HCT116 (cell line): ENCODE data around the gene FLNC. TPM values are rescaled to one million over a fixed set of nuclear protein-coding genes. Genes with fewer than 3 reads are reported as not detected.

ENCODE experiments used
- ATAC-seq: fragments of 200-7000 bp; cut with Tn5 transposase; 2 replicates; pipeline ENCODE4 v1.9.1; 2020; ENCODE audit warnings: mild to moderate bottlenecking, moderate library complexity
- BruUV-seq: library from RNA; stranded (reverse); fragments of 400-500 nt; replicated peaks from 2 replicates; lab custom pipeline; 2021; lab: Mats Ljungman, UMichigan
- CTCF ChIA-PET: fragments of 300-600 bp; sonication (Branson Sonifier 250); formaldehyde crosslinking; loops from one replicate; lab custom pipeline; 2021; ENCODE audit warnings: antibody characterized with exemption; lab: Charles Lee
- POLR2A ChIA-PET: fragments of 300-600, 350-600 bp; sonication (Branson Sonifier 250); formaldehyde crosslinking; loops from one replicate; lab custom pipeline; 2021; ENCODE audit warnings: antibody characterized with exemption; lab: Charles Lee
- RAD21 ChIA-PET, 2 experiments: fragments of 300-600 bp; sonication (Branson Sonifier 250); formaldehyde crosslinking; loops; one replicate each; lab custom pipeline; 2023; ENCODE audit warnings: low total read pairs in 2 of 2; ENCODE audit not compliant: uncharacterized antibody in 2 of 2, unreplicated experiment in 2 of 2, low non-redundant PET in 1 of 2; lab: Charles Lee
- DNase-seq: peaks from one replicate; pipeline ENCODE4 v3.0.0-alpha.2; 2010; ENCODE audit warnings: low read depth, low spot score
- H2AFZ ChIP-seq: fragments of 200-600 bp; shearing (Covaris generic), sonication (generic); 2 replicates; pipeline ENCODE4 v1.6.1; 2017; ENCODE audit warnings: low read depth, mixed run types, mixed read lengths, antibody characterized with exemption, low read length; ENCODE audit not compliant: poor library complexity, severe bottlenecking
- H3K27ac ChIP-seq: 2 replicates; pipeline ENCODE4 v1.5.1; 2012; ENCODE audit warnings: low read depth, low read length
- H3K27me3 ChIP-seq: fragments of 200-600 bp; sonication (generic); 2 replicates; pipeline ENCODE4 v1.6.1; 2016; ENCODE audit warnings: mixed run types, low read length, mixed read lengths; ENCODE audit not compliant: insufficient read depth
- H3K36me3 ChIP-seq, 2 experiments: fragments of 200-500 bp in 1 of 2; fragments of 200-600 bp in 1 of 2; sonication (Bioruptor generic) in 1 of 2; sonication (generic) in 1 of 2; 2 replicates each; pipeline versions ENCODE4 v1.5.1 to v1.6.1; 2014 to 2016; ENCODE audit warnings: low read length in 2 of 2, inconsistent platforms in 1 of 2, mixed read lengths in 1 of 2, mixed run types in 1 of 2; ENCODE audit not compliant: insufficient read depth in 2 of 2, control insufficient read depth in 1 of 2
- H3K4me1 ChIP-seq, 2 experiments: fragments of 200-600 bp in 1 of 2; sonication (generic) in 1 of 2; 2 replicates each; pipeline versions ENCODE4 v1.5.1 to v1.6.1; 2012 to 2017; ENCODE audit warnings: low read length in 2 of 2, inconsistent platforms in 1 of 2, mild to moderate bottlenecking in 1 of 2, mixed read lengths in 1 of 2, mixed run types in 1 of 2, moderate library complexity in 1 of 2; ENCODE audit not compliant: insufficient read depth in 2 of 2, control insufficient read depth in 1 of 2
- H3K4me2 ChIP-seq: fragments of 200-600 bp; sonication (generic); 2 replicates; pipeline ENCODE4 v1.6.1; 2017; ENCODE audit warnings: mixed run types, low read length, mixed read lengths
- H3K4me3 ChIP-seq, 2 experiments: fragments of 200-600 bp in 1 of 2; sonication (generic) in 1 of 2; replicated peaks in 1 of 2; 2 replicates each; pipeline ENCODE4 v1.5.1; 2011 to 2016; ENCODE audit warnings: low read length in 2 of 2, control low read depth in 1 of 2, low read depth in 1 of 2, mild to moderate bottlenecking in 1 of 2, mixed read lengths in 1 of 2, mixed run types in 1 of 2
- H3K79me2 ChIP-seq: fragments of 200-600 bp; sonication (generic); 2 replicates; pipeline ENCODE4 v1.6.1; 2017; ENCODE audit warnings: mild to moderate bottlenecking, mixed run types, low read length, moderate library complexity, mixed read lengths; ENCODE audit not compliant: insufficient read depth
- H3K9ac ChIP-seq: fragments of 200-600 bp; sonication (generic); 2 replicates; pipeline ENCODE4 v1.6.1; 2016; ENCODE audit warnings: low read length, mixed read lengths
- H3K9me2 ChIP-seq: fragments of 200-600 bp; sonication (generic), shearing (Covaris generic); 2 replicates; pipeline ENCODE4 v1.6.1; 2017; ENCODE audit warnings: mixed run types, mild to moderate bottlenecking, moderate library complexity; ENCODE audit not compliant: insufficient read depth
- H3K9me3 ChIP-seq, 2 experiments: fragments of 200-500 bp in 1 of 2; fragments of 200-600 bp in 1 of 2; sonication (Bioruptor generic) in 1 of 2; sonication (generic) in 1 of 2; 2 replicates each; pipeline ENCODE4 v1.6.1; 2014 to 2017; ENCODE audit warnings: low read length in 2 of 2, mixed read lengths in 2 of 2, inconsistent platforms in 1 of 2, low read depth in 1 of 2, mild to moderate bottlenecking in 1 of 2, mixed run types in 1 of 2, moderate library complexity in 1 of 2; ENCODE audit not compliant: control insufficient read depth in 1 of 2, insufficient read depth in 1 of 2
- H4K20me1 ChIP-seq: fragments of 200-600 bp; sonication (generic), shearing (Covaris generic); 2 replicates; pipeline ENCODE4 v1.6.1; 2017; ENCODE audit warnings: mixed run types, mild to moderate bottlenecking, moderate library complexity; ENCODE audit not compliant: insufficient read depth
- CBX3 ChIP-seq: IDR thresholded peaks from 2 replicates; pipeline ENCODE4 v1.6.1; 2012; ENCODE audit warnings: low read depth
- CEBPB ChIP-seq: IDR thresholded peaks from 2 replicates; pipeline ENCODE4 v1.6.1; 2012; ENCODE audit warnings: low read depth
- CTCF ChIP-seq, 3 experiments: fragments of 200-600 bp in 1 of 3; sonication (generic) in 1 of 3; IDR thresholded peaks in 2 of 3; conservative IDR thresholded peaks in 1 of 3; 2 replicates each; pipeline ENCODE4 v1.5.1; 2012 to 2017; ENCODE audit warnings: low read depth in 2 of 3, low read length in 2 of 3, antibody characterized with exemption in 1 of 3, borderline replicate concordance in 1 of 3, control low read depth in 1 of 3, mild to moderate bottlenecking in 1 of 3, mixed read lengths in 1 of 3, mixed run types in 1 of 3, moderate library complexity in 1 of 3; ENCODE audit not compliant: insufficient read depth in 1 of 3
- EGR1 ChIP-seq: IDR thresholded peaks from 2 replicates; pipeline ENCODE4 v1.6.1; 2012; ENCODE audit warnings: low read depth
- ELF1 ChIP-seq: IDR thresholded peaks from 2 replicates; pipeline ENCODE4 v1.6.1; 2012; ENCODE audit warnings: low read depth, borderline replicate concordance
- EZH2phosphoT487 ChIP-seq: fragments of 200-600 bp; IDR thresholded peaks from 2 replicates; pipeline ENCODE4 v1.6.1; 2018; ENCODE audit warnings: antibody characterized with exemption, borderline replicate concordance
- FOSL1 ChIP-seq: IDR thresholded peaks from 2 replicates; pipeline ENCODE4 v1.6.1; 2012; ENCODE audit warnings: low read depth
- POLR2A ChIP-seq: IDR thresholded peaks from 2 replicates; pipeline ENCODE4 v1.7.0; 2011; ENCODE audit warnings: borderline replicate concordance; ENCODE audit not compliant: insufficient read depth, insufficient read length; ENCODE audit errors: extremely low read depth
- POLR2AphosphoS5 ChIP-seq: IDR thresholded peaks from 2 replicates; pipeline ENCODE4 v1.6.1; 2011; ENCODE audit warnings: mild to moderate bottlenecking, low read depth, low read length, moderate library complexity
- RAD21 ChIP-seq: IDR thresholded peaks from 2 replicates; pipeline ENCODE4 v1.6.1; 2012; ENCODE audit warnings: low read depth, mild to moderate bottlenecking
- SIN3A ChIP-seq: IDR thresholded peaks from 2 replicates; pipeline ENCODE4 v1.6.1; 2012; ENCODE audit warnings: low read depth
- SP1 ChIP-seq: IDR thresholded peaks from 2 replicates; pipeline ENCODE4 v1.6.1; 2012; ENCODE audit warnings: low read depth
- SRF ChIP-seq: IDR thresholded peaks from 2 replicates; pipeline ENCODE4 v1.6.1; 2012; ENCODE audit warnings: low read depth
- TCF7L2 ChIP-seq: IDR thresholded peaks from 2 replicates; pipeline ENCODE4 v1.7.0; 2011; ENCODE audit warnings: borderline replicate concordance, inconsistent platforms; ENCODE audit not compliant: insufficient read depth, insufficient read length; ENCODE audit errors: extremely low read depth
- YY1 ChIP-seq: IDR thresholded peaks from 2 replicates; pipeline ENCODE4 v1.6.1; 2011; ENCODE audit warnings: low read length, low read depth, moderate library complexity, mild to moderate bottlenecking; ENCODE audit not compliant: insufficient replicate concordance; ENCODE audit errors: extremely low read depth
- ZFX ChIP-seq: fragments of 450-650 bp; IDR thresholded peaks from 2 replicates; pipeline ENCODE4 v1.6.1; 2017
- ZNF274 ChIP-seq: fragments of 200-500 bp; sonication (Bioruptor generic); IDR thresholded peaks from 2 replicates; pipeline ENCODE4 v1.6.1; 2014; ENCODE audit warnings: mild to moderate bottlenecking, low read depth, low read length, inconsistent platforms
- intact Hi-C: fragments of 100-400 bp; cut with micrococcal nuclease; formaldehyde crosslinking; loops from 2 replicates; pipeline ENCODE4 v1.10.0; 2022
- total RNA-seq: library from RNA; stranded (reverse); gene quantifications from one replicate; pipeline ENCODE4 v1.2.1, GENCODE V29; 2021; ENCODE audit not compliant: unreplicated experiment
- TF ChIP-seq, protein P1 (sequence below): IDR thresholded peaks from 2 replicates; pipeline ENCODE4 v1.6.1; 2011; ENCODE audit warnings: mild to moderate bottlenecking, low read length, moderate library complexity; ENCODE audit not compliant: insufficient replicate concordance; ENCODE audit errors: extremely low read depth
- TF ChIP-seq, protein P2 (sequence below): IDR thresholded peaks from 2 replicates; pipeline ENCODE4 v1.6.1; 2012; ENCODE audit warnings: low read depth

The FLNC gene
- total RNA-seq, 1 experiment from 2014 or later = 42.8 TPM

GRCh38 chr7:128859232-128860157 is 29.3 kb downstream of the FLNC start:
- POLR2A ChIA-PET = no interaction called here
- no peaks in the 10 kb centered on the region for H3K9me2 ChIP-seq
- intact Hi-C loops = no loop called here
- no peak for DNase-seq
- no peak overlapping the region for H3K4me3 ChIP-seq
- H3K27ac ChIP-seq = no peak overlapping the region
- no peaks in the 10 kb centered on the region for H4K20me1 ChIP-seq
- H3K79me2 ChIP-seq = peaks cover 16% of the 10 kb centered on the region
- H3K4me2 ChIP-seq = no peak overlapping the region
- H2AFZ ChIP-seq = no peak overlapping the region
- no peak for ATAC-seq
- no peaks in the 10 kb centered on the region for H3K9me3 ChIP-seq
- H3K27me3 ChIP-seq = no peaks in the 10 kb centered on the region
- BruUV-seq = no TSS peak
- no peak overlapping the region for H3K9ac ChIP-seq
- H3K36me3 ChIP-seq = no peaks in the 10 kb centered on the region; a peak in 1 of 4 replicates
- RAD21 ChIA-PET = interaction anchor here in 1 of 2 experiments (1.1 kb wide), 1 partner anchor 21 kb away, joined by 7 read pairs; no protein-coding TSS in a partner anchor
- CTCF ChIA-PET = interaction anchor here (0.7 to 3.2 kb wide), 8 partner anchors 13 to 354 kb away, joined by 3 to 13 read pairs (median 5); no protein-coding TSS in a partner anchor
- peaks cover 5 to 13% of the 10 kb centered on the region in 2 experiments; a peak in 3 of 4 replicates for H3K4me1 ChIP-seq
- TF ChIP-seq EZH2phosphoT487 (no peak), YY1 (no peak), CTCF (IDR thresholded peaks at IDR 0.05 in 2 of 3, conservative IDR thresholded peaks at IDR 0.05 in 1 of 3; ENCODE audit: borderline replicate concordance in 1 of 3, insufficient read depth in 1 of 3, low read depth in 2 of 3, low read length in 2 of 3) (no peak), SRF (no peak), FOSL1 (no peak), RAD21 (no peak), CBX3 (no peak), SP1 (no peak), EGR1 (no peak), SIN3A (no peak), ZFX (no peak), ZNF274 (no peak), TCF7L2 (no peak), ELF1 (no peak), POLR2A (no peak), CEBPB (no peak), POLR2AphosphoS5 (no peak)
- TF ChIP-seq, protein P1, sequence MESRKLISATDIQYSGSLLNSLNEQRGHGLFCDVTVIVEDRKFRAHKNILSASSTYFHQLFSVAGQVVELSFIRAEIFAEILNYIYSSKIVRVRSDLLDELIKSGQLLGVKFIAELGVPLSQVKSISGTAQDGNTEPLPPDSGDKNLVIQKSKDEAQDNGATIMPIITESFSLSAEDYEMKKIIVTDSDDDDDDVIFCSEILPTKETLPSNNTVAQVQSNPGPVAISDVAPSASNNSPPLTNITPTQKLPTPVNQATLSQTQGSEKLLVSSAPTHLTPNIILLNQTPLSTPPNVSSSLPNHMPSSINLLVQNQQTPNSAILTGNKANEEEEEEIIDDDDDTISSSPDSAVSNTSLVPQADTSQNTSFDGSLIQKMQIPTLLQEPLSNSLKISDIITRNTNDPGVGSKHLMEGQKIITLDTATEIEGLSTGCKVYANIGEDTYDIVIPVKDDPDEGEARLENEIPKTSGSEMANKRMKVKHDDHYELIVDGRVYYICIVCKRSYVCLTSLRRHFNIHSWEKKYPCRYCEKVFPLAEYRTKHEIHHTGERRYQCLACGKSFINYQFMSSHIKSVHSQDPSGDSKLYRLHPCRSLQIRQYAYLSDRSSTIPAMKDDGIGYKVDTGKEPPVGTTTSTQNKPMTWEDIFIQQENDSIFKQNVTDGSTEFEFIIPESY = no peak
- TF ChIP-seq, protein P2, sequence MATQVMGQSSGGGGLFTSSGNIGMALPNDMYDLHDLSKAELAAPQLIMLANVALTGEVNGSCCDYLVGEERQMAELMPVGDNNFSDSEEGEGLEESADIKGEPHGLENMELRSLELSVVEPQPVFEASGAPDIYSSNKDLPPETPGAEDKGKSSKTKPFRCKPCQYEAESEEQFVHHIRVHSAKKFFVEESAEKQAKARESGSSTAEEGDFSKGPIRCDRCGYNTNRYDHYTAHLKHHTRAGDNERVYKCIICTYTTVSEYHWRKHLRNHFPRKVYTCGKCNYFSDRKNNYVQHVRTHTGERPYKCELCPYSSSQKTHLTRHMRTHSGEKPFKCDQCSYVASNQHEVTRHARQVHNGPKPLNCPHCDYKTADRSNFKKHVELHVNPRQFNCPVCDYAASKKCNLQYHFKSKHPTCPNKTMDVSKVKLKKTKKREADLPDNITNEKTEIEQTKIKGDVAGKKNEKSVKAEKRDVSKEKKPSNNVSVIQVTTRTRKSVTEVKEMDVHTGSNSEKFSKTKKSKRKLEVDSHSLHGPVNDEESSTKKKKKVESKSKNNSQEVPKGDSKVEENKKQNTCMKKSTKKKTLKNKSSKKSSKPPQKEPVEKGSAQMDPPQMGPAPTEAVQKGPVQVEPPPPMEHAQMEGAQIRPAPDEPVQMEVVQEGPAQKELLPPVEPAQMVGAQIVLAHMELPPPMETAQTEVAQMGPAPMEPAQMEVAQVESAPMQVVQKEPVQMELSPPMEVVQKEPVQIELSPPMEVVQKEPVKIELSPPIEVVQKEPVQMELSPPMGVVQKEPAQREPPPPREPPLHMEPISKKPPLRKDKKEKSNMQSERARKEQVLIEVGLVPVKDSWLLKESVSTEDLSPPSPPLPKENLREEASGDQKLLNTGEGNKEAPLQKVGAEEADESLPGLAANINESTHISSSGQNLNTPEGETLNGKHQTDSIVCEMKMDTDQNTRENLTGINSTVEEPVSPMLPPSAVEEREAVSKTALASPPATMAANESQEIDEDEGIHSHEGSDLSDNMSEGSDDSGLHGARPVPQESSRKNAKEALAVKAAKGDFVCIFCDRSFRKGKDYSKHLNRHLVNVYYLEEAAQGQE = no peak
